Esophagus muscularis mucosa (tissue), 2 donors: ENCODE data around the gene SLC12A8.

Experiments used
- POLR2A ChIP-seq: fragments of 450-650 bp; IDR thresholded peaks from one replicate; pipeline ENCODE4 v1.6.1; 2017; ENCODE audit warnings: antibody characterized with exemption, moderate library complexity, mild to moderate bottlenecking, low read depth
- POLR2AphosphoS5 ChIP-seq, 2 donors: sonication (generic); formaldehyde crosslinking; IDR thresholded peaks; one replicate each; pipeline ENCODE4 v1.6.1; 2017; ENCODE audit warnings: antibody characterized with exemption in 2 of 2

- TF ChIP-seq POLR2AphosphoS5 (IDR thresholded peaks at IDR 0.05): no peak
- TF ChIP-seq POLR2A: no peak
These were observed 25.5 kb downstream of the SLC12A8 start for GRCh38 chr3:125186800-125187598.
